ENCODE data around the gene PLA2G2C.

- no peak for TF ChIP-seq POLR2A (IDR thresholded peaks at IDR 0.05; ENCODE audit: control extremely low read depth in 1 of 2, low read depth in 2 of 2, low read length in 2 of 2)
- TF ChIP-seq JUN (IDR thresholded peaks at IDR 0.05; ENCODE audit: low read depth, low read length), result no peak
- no peak for TF ChIP-seq EZH2 (IDR thresholded peaks at IDR 0.05; ENCODE audit: low read depth, low read length, severe bottlenecking)
Measured at GRCh38 chr1:20187103-20187812, 940 bp upstream of the PLA2G2C start.

All from H1 (cell line).